ELR (cell line): Measurements from ENCODE around the gene ATAD3C.
"Not testable (repeated sequence)": the region's sequence is repeated elsewhere in the genome, so short reads cannot be mapped to it uniquely, and the experiment has no call there.

Source experiments
- DNase-seq: peaks from one replicate; pipeline ENCODE4 v3.0.0-alpha.2; 2015; ENCODE audit warnings: low read depth

ATAD3C gene

GRCh38 chr1:1449099-1449739 lies at the start of gene ATAD3C:
Gene ATAD3C, plus strand, starts transcription at chr1:1449689. Its CDS starts 995 bp downstream, at chr1:1450684.
- no peak for DNase-seq

- peak; percentile 47 for DNase-seq
Measured at GRCh38 chr1:1399872-1400575, 49.5 kb upstream of the ATAD3C start.

- DNase-seq: peak; percentile 45
Measured at GRCh38 chr1:1400576-1401456, 48.7 kb upstream of the ATAD3C start.

- no peak for DNase-seq
Measured at GRCh38 chr1:1401457-1402010, 48.0 kb upstream of the ATAD3C start.

GRCh38 chr1:1402072-1402900 lies 47.2 kb upstream of the ATAD3C start:
- peak; percentile 78 for DNase-seq

- DNase-seq: not testable (repeated sequence)
Measured at GRCh38 chr1:1402901-1403392, 46.5 kb upstream of the ATAD3C start.

GRCh38 chr1:1403653-1404052 lies 45.8 kb upstream of the ATAD3C start:
- no peak for DNase-seq

- no peak for DNase-seq
Measured at GRCh38 chr1:1406101-1406820, 43.2 kb upstream of the ATAD3C start.

- DNase-seq: peak; percentile 93
Measured at GRCh38 chr1:1406821-1407635, 42.5 kb upstream of the ATAD3C start, which contains the start of gene MRPL20. Gene MRPL20, minus strand, starts transcription at chr1:1407293. Its CDS starts 76 bp downstream, at chr1:1407217.

- peak; percentile 51 for DNase-seq
Measured at GRCh38 chr1:1407636-1408318, 41.7 kb upstream of the ATAD3C start.

GRCh38 chr1:1410238-1410637 lies 39.3 kb upstream of the ATAD3C start:
- DNase-seq: not testable (repeated sequence)

- DNase-seq: no peak
Measured at GRCh38 chr1:1411626-1412025, 37.9 kb upstream of the ATAD3C start.

- DNase-seq: not testable (repeated sequence)
Measured at GRCh38 chr1:1412311-1412902, 37.1 kb upstream of the ATAD3C start.

- no peak for DNase-seq
Measured at GRCh38 chr1:1415751-1416150, 33.7 kb upstream of the ATAD3C start.

GRCh38 chr1:1417396-1417795 lies 32.1 kb upstream of the ATAD3C start:
- DNase-seq: not testable (repeated sequence)

GRCh38 chr1:1417825-1418463 lies 31.5 kb upstream of the ATAD3C start:
- not testable (repeated sequence) for DNase-seq

GRCh38 chr1:1418464-1419362 lies 30.8 kb upstream of the ATAD3C start:
- DNase-seq: no peak
